B cell (primary cell): Measurements from ENCODE around the gene NDUFAF2. TPM values are rescaled to one million over a fixed set of nuclear protein-coding genes. Genes with fewer than 3 reads are reported as not detected.

ENCODE experiments used
- ATAC-seq: fragments of 200-7000 bp; cut with Tn5 transposase; one replicate; pipeline ENCODE4 v1.10.0; 2021; ENCODE audit warnings: low read depth, mild to moderate bottlenecking, moderate number of reproducible peaks, moderate library complexity
- CTCF ChIA-PET: fragments of 350-600 bp; sonication (Branson Sonifier 250); formaldehyde crosslinking; loops from one replicate; lab custom pipeline; 2021; ENCODE audit warnings: antibody characterized with exemption, inconsistent platforms; lab: Charles Lee
- POLR2A ChIA-PET: fragments of 350-600 bp; sonication (Branson Sonifier 250); formaldehyde crosslinking; loops from one replicate; lab custom pipeline; 2021; ENCODE audit warnings: antibody characterized with exemption; lab: Charles Lee
- DNase-seq: peaks from one replicate; pipeline ENCODE4 v3.0.0; 2013
- H2AFZ ChIP-seq: 2 replicates; pipeline ENCODE4 v1.6.1; 2012; ENCODE audit warnings: mild to moderate bottlenecking, low read depth, low read length; ENCODE audit not compliant: insufficient read depth, poor library complexity, severe bottlenecking
- H3K27ac ChIP-seq, 2 donors: 1 replicate in 1 of 2; 2 replicates in 1 of 2; pipeline ENCODE4 v1.5.1; 2012 to 2013; ENCODE audit warnings: low read length in 2 of 2, mild to moderate bottlenecking in 2 of 2, moderate library complexity in 1 of 2
- H3K27me3 ChIP-seq, 4 experiments: fragments of 200-600 bp in 1 of 4; sonication (generic) in 1 of 4; replicated peaks in 1 of 4; 1 replicate in 2 of 4; 2 replicates in 2 of 4; pipeline versions ENCODE4 v1.6.1 to v1.7.0; 2013 to 2016; ENCODE audit warnings: low read length in 3 of 4, mild to moderate bottlenecking in 2 of 4, mixed read lengths in 1 of 4, moderate library complexity in 1 of 4; ENCODE audit not compliant: insufficient read depth in 4 of 4, control insufficient read depth in 3 of 4; ENCODE audit errors: control extremely low read depth in 1 of 4
- H3K36me3 ChIP-seq, 2 experiments: replicated peaks in 1 of 2; 1 replicate in 1 of 2; 2 replicates in 1 of 2; pipeline versions ENCODE4 v1.6.1 to v1.7.1; 2013; ENCODE audit warnings: low read length in 1 of 2; ENCODE audit not compliant: insufficient read depth in 2 of 2, control insufficient read depth in 1 of 2; ENCODE audit errors: control extremely low read depth in 1 of 2, extremely low read depth in 1 of 2
- H3K4me1 ChIP-seq, 2 donors: fragments of 200-600 bp in 1 of 2; sonication (generic) in 1 of 2; 1 replicate in 1 of 2; 2 replicates in 1 of 2; pipeline versions ENCODE4 v1.5.1 to v1.6.1; 2013 to 2017; ENCODE audit warnings: low read length in 2 of 2; ENCODE audit not compliant: control insufficient read depth in 2 of 2, insufficient read depth in 2 of 2
- H3K4me2 ChIP-seq: replicated peaks from 2 replicates; pipeline ENCODE3; 2012; ENCODE audit warnings: mild to moderate bottlenecking, low read depth, low read length; ENCODE audit not compliant: poor library complexity, severe bottlenecking
- H3K4me3 ChIP-seq, 5 experiments: fragments of 200-600 bp in 1 of 5; sonication (generic) in 1 of 5; 1 replicate in 3 of 5; 2 replicates in 2 of 5; pipeline versions ENCODE4 v1.5.1 to v1.7.0; 2011 to 2016; ENCODE audit warnings: low read length in 4 of 5, mild to moderate bottlenecking in 4 of 5, low read depth in 2 of 5, control low read depth in 1 of 5, moderate library complexity in 1 of 5; ENCODE audit not compliant: insufficient read depth in 1 of 5; ENCODE audit errors: control extremely low read depth in 1 of 5, extremely low read depth in 1 of 5
- H3K79me2 ChIP-seq: fragments of 200-600 bp; sonication (generic); one replicate; pipeline ENCODE4 v1.6.0; 2016; ENCODE audit warnings: low read length; ENCODE audit not compliant: control insufficient read depth, insufficient read depth
- H3K9ac ChIP-seq: fragments of 200-600 bp; sonication (generic); 2 replicates; pipeline ENCODE4 v1.6.1; 2017; ENCODE audit warnings: mild to moderate bottlenecking, low read length, moderate library complexity
- H3K9me3 ChIP-seq, 3 donors: one replicate each; pipeline versions ENCODE4 v1.6.1 to v1.7.1; 2013; ENCODE audit warnings: low read length in 2 of 3; ENCODE audit not compliant: control insufficient read depth in 2 of 3, insufficient read depth in 1 of 3; ENCODE audit errors: control extremely low read depth in 1 of 3
- H4K20me1 ChIP-seq: 2 replicates; pipeline ENCODE4 v1.6.0; 2012; ENCODE audit warnings: mild to moderate bottlenecking, low read length; ENCODE audit not compliant: insufficient read depth, control insufficient read depth, poor library complexity, severe bottlenecking
- H3K27ac Mint-ChIP-seq: one replicate; pipeline ENCODE4 v1.8.0; 2021; ENCODE audit warnings: mixed read lengths
- H3K27me3 Mint-ChIP-seq: one replicate; pipeline ENCODE4 v1.8.0; 2021; ENCODE audit warnings: mixed read lengths
- H3K4me1 Mint-ChIP-seq: one replicate; pipeline ENCODE4 v1.8.0; 2021; ENCODE audit warnings: mixed read lengths
- H3K4me3 Mint-ChIP-seq: one replicate; pipeline ENCODE4 v1.8.0; 2021; ENCODE audit warnings: mixed read lengths
- H3K9me3 Mint-ChIP-seq: one replicate; pipeline ENCODE4 v1.8.0; 2022; ENCODE audit warnings: mixed read lengths; ENCODE audit not compliant: insufficient read depth
- CTCF ChIP-seq: fragments of 200-600 bp; IDR thresholded peaks from one replicate; pipeline ENCODE4 v1.8.0; 2022; ENCODE audit warnings: antibody characterized with exemption, mild to moderate bottlenecking
- EZH2 ChIP-seq: IDR thresholded peaks from 2 replicates; pipeline ENCODE4 v1.6.1; 2012; ENCODE audit warnings: borderline replicate concordance, low read depth, mild to moderate bottlenecking, moderate library complexity, low read length; ENCODE audit not compliant: insufficient read depth, poor library complexity, severe bottlenecking
- whole genome bisulfite sequencing: methylation state at CpG from one replicate; pipeline ENCODE4 v1.1.5; 2013; ENCODE audit warnings: missing lambda C conversion rate; ENCODE audit not compliant: insufficient coverage; 5-methylcytosine and 5-hydroxymethylcytosine counted together
- intact Hi-C: fragments of 100-400 bp; cut with micrococcal nuclease; formaldehyde crosslinking; loops from one replicate; pipeline ENCODE4 v1.10.0; 2022
- polyA plus RNA-seq: library from polyadenylated mRNA; depleted of rRNA; stranded (reverse); fragments of >200 nt; gene quantifications from 2 replicates; pipeline ENCODE4 v1.2.3, GENCODE V29; 2012
- total RNA-seq, 2 donors: library from RNA; stranded (reverse); fragments of 120-200 nt in 1 of 2; gene quantifications; 1 replicate in 1 of 2; 2 replicates in 1 of 2; pipeline versions ENCODE4 v1.2.3 to v1.2.4, GENCODE V29; 2013 to 2022

The NDUFAF2 gene
- total and polyA plus RNA-seq, 2 donors (not counting 1 experiment from before 2014, with no cell fraction given) = 6.3 to 9.7 TPM

GRCh38 chr5:60958088-60958487, 13.1 kb downstream of the NDUFAF2 start:
- Histone ChIP-seq H2AFZ (no peak overlapping the region), H3K79me2 (peaks cover 52% of the 10 kb centered on the region), H3K4me3 (no peak overlapping the region), H3K9me3 (no peaks in the 10 kb centered on the region), H3K4me2 (no peak overlapping the region), H4K20me1 (no peaks in the 10 kb centered on the region), H3K27me3 (no peaks in the 10 kb centered on the region), H3K36me3 (no peaks in the 10 kb centered on the region), H3K27ac (no peak overlapping the region), H3K9ac (no peak overlapping the region), H3K4me1 (no peaks in the 10 kb centered on the region)
- no peak overlapping the region for H3K27ac Mint-ChIP-seq
- H3K4me3 Mint-ChIP-seq = no peak overlapping the region
- H3K27me3 Mint-ChIP-seq = no peaks in the 10 kb centered on the region
- DNase-seq (no peak), ATAC-seq (no peak)
- peaks cover 2% of the 10 kb centered on the region for H3K9me3 Mint-ChIP-seq
- TF ChIP-seq EZH2 = no peak
- TF ChIP-seq CTCF = no peak
- ChIA-PET CTCF (interaction anchor here (1.2 to 7.0 kb wide), 2 partner anchors 281 to 701 kb away, joined by 4 to 65 read pairs; no protein-coding TSS in a partner anchor), POLR2A (no interaction called here)
- peaks cover 5% of the 10 kb centered on the region for H3K4me1 Mint-ChIP-seq
- intact Hi-C loops = loop anchor here (2.0 kb wide), 1 partner anchor 13 kb away; the partner anchor contains the start of genes ERCC8 and NDUFAF2

GRCh38 chr5:60958712-60959111, 13.7 kb downstream of the NDUFAF2 start:
- DNase-seq = no peak
- CTCF ChIA-PET = interaction anchor here (0.6 to 7.0 kb wide), 4 partner anchors 281 to 783 kb away, joined by 3 to 65 read pairs (median 4); no protein-coding TSS in a partner anchor
- no peak overlapping the region for H3K4me3 ChIP-seq
- no peak for ATAC-seq
- POLR2A ChIA-PET = no interaction called here
- intact Hi-C loops = loop anchor here (2.0 kb wide), 1 partner anchor 14 kb away; the partner anchor contains the start of genes ERCC8 and NDUFAF2
- no peak overlapping the region for H3K9ac ChIP-seq
- H3K4me1 ChIP-seq = no peaks in the 10 kb centered on the region
- H3K27ac Mint-ChIP-seq = no peak overlapping the region
- H2AFZ ChIP-seq = no peak overlapping the region
- no peak overlapping the region for H3K4me3 Mint-ChIP-seq
- TF ChIP-seq CTCF (no peak), EZH2 (no peak)
- no peak overlapping the region for H3K27ac ChIP-seq
- no peaks in the 10 kb centered on the region for H3K9me3 ChIP-seq
- H3K27me3 Mint-ChIP-seq = no peaks in the 10 kb centered on the region
- no CpG with 5 or more reads among the region's 2 CpGs for WGBS
- no peaks in the 10 kb centered on the region for H3K27me3 ChIP-seq
- peaks cover 2% of the 10 kb centered on the region for H3K9me3 Mint-ChIP-seq
- H3K36me3 ChIP-seq = no peaks in the 10 kb centered on the region
- H4K20me1 ChIP-seq = no peaks in the 10 kb centered on the region
- peaks cover 46% of the 10 kb centered on the region for H3K79me2 ChIP-seq
- peaks cover 5% of the 10 kb centered on the region for H3K4me1 Mint-ChIP-seq
- H3K4me2 ChIP-seq = no peak overlapping the region
